ENCODE results near the gene NFATC2. TPM values are rescaled to one million over a fixed set of nuclear protein-coding genes. Genes with fewer than 3 reads are reported as not detected.

NFATC2 gene
- total and polyA plus RNA-seq, 2 experiments from 2014 or later: 4.9 to 8.3 TPM

- no peak for DNase-seq (ENCODE audit: low spot score)
- Histone ChIP-seq H2AFZ (no peak overlapping the region), H3K4me2 (no peak overlapping the region), H4K20me1 (ENCODE audit: insufficient read depth, poor library complexity, severe bottlenecking) (peaks cover 3% of the 10 kb centered on the region), H3K27ac (no peak overlapping the region), H3K27me3 (no peaks in the 10 kb centered on the region), H3K79me2 (peaks cover 76% of the 10 kb centered on the region), H3K9me2 (replicated peaks; ENCODE audit: insufficient read depth) (no peaks in the 10 kb centered on the region), H3K4me1 (ENCODE audit: insufficient read depth) (peaks cover 18% of the 10 kb centered on the region), H3K4me3 (no peak overlapping the region), H3K36me3 (replicated peaks; ENCODE audit: insufficient read depth, low read depth) (no peaks in the 10 kb centered on the region), H3K9me3 (ENCODE audit: low read depth) (no peaks in the 10 kb centered on the region)
- 81% methylated on average over 6 of the region's 6 CpGs for WGBS (ENCODE audit: low lambda C conversion rate, missing lambda C conversion rate)
- TF ChIP-seq, protein P1, sequence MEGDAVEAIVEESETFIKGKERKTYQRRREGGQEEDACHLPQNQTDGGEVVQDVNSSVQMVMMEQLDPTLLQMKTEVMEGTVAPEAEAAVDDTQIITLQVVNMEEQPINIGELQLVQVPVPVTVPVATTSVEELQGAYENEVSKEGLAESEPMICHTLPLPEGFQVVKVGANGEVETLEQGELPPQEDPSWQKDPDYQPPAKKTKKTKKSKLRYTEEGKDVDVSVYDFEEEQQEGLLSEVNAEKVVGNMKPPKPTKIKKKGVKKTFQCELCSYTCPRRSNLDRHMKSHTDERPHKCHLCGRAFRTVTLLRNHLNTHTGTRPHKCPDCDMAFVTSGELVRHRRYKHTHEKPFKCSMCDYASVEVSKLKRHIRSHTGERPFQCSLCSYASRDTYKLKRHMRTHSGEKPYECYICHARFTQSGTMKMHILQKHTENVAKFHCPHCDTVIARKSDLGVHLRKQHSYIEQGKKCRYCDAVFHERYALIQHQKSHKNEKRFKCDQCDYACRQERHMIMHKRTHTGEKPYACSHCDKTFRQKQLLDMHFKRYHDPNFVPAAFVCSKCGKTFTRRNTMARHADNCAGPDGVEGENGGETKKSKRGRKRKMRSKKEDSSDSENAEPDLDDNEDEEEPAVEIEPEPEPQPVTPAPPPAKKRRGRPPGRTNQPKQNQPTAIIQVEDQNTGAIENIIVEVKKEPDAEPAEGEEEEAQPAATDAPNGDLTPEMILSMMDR (IDR thresholded peaks at IDR 0.05; ENCODE audit: poor library complexity): no peak
- TF ChIP-seq EZH2 (IDR thresholded peaks at IDR 0.05; ENCODE audit: borderline replicate concordance) (no peak), EZH2phosphoT487 (IDR thresholded peaks at IDR 0.05; ENCODE audit: low read depth, severe bottlenecking, unreplicated experiment) (no peak)
Measured at GRCh38 chr20:51536116-51537069, 6.1 kb downstream of the NFATC2 start.

DNA sequence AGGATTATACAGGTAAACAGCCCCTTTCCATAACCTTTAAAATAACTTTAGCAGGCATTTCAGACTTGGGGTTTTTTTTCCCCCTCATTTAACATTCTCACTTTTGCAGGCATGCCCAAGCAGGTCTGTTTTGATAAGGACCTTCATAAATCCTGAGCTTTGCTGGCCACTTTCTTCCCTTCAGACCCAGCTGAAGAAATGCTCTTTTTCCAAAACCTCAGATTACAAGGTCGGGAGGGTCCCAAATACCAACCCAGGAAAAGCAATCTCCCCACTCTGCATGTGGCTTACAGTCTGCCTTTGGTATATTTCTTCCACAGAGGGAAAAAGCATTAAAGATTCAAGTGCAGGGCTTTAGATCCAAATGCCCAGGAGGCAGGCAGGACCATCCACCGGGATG lies 6.8 kb downstream of the NFATC2 start:
- WGBS (ENCODE audit: low lambda C conversion rate, missing lambda C conversion rate): 39% methylated on average over 2 of the region's 2 CpGs
- no peaks in the 10 kb centered on the region for H3K9me3 ChIP-seq (ENCODE audit: low read depth)
- TF ChIP-seq, protein P1 (IDR thresholded peaks at IDR 0.05; ENCODE audit: poor library complexity): no peak
- no peak for TF ChIP-seq EZH2phosphoT487 (IDR thresholded peaks at IDR 0.05; ENCODE audit: low read depth, severe bottlenecking, unreplicated experiment)
- no peak for TF ChIP-seq EZH2 (IDR thresholded peaks at IDR 0.05; ENCODE audit: borderline replicate concordance)
- no peak overlapping the region for H2AFZ ChIP-seq
- no peaks in the 10 kb centered on the region for H3K9me2 ChIP-seq (replicated peaks; ENCODE audit: insufficient read depth)
- H3K36me3 ChIP-seq (replicated peaks; ENCODE audit: insufficient read depth, low read depth): no peaks in the 10 kb centered on the region
- H3K4me1 ChIP-seq (ENCODE audit: insufficient read depth): peaks cover 15% of the 10 kb centered on the region
- peaks cover 81% of the 10 kb centered on the region for H3K79me2 ChIP-seq
- H3K27me3 ChIP-seq: no peaks in the 10 kb centered on the region
- H3K4me2 ChIP-seq: no peak overlapping the region
- no peak overlapping the region for H3K4me3 ChIP-seq
- H3K27ac ChIP-seq: no peak overlapping the region
- peaks cover 3% of the 10 kb centered on the region for H4K20me1 ChIP-seq (ENCODE audit: insufficient read depth, poor library complexity, severe bottlenecking)
- no peak for DNase-seq (ENCODE audit: low spot score)

DNA sequence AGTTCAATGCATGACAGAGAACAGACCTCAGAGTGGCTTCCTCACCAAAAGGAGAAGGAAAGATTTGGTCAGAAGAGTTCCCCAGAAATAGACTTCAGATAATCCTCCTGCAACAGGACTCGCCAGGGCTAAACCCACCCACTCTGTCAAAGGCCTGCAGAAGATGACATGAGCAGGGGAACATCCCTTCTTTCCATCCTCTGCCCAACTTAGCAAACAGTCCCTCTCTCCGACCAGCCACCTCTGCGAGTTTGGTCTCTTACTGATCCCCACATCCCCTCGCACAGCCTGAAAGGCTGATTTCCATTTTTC lies 7.5 kb downstream of the NFATC2 start:
- Histone ChIP-seq H3K27me3 (no peaks in the 10 kb centered on the region), H3K36me3 (replicated peaks; ENCODE audit: insufficient read depth, low read depth) (no peaks in the 10 kb centered on the region), H3K4me1 (ENCODE audit: insufficient read depth) (peaks cover 16% of the 10 kb centered on the region), H3K9me2 (replicated peaks; ENCODE audit: insufficient read depth) (no peaks in the 10 kb centered on the region), H3K4me3 (no peak overlapping the region), H2AFZ (no peak overlapping the region), H4K20me1 (ENCODE audit: insufficient read depth, poor library complexity, severe bottlenecking) (peaks cover 3% of the 10 kb centered on the region), H3K4me2 (no peak overlapping the region), H3K9me3 (ENCODE audit: low read depth) (no peaks in the 10 kb centered on the region), H3K27ac (no peak overlapping the region), H3K79me2 (peaks cover 82% of the 10 kb centered on the region)
- TF ChIP-seq, protein P1 (IDR thresholded peaks at IDR 0.05; ENCODE audit: poor library complexity): no peak
- TF ChIP-seq EZH2 (IDR thresholded peaks at IDR 0.05; ENCODE audit: borderline replicate concordance) (no peak), EZH2phosphoT487 (IDR thresholded peaks at IDR 0.05; ENCODE audit: low read depth, severe bottlenecking, unreplicated experiment) (no peak)
- 76% methylated on average over 4 of the region's 4 CpGs for WGBS (ENCODE audit: low lambda C conversion rate, missing lambda C conversion rate)
- DNase-seq (ENCODE audit: low spot score): no peak
